Thyroid gland (tissue), 4 donors: ENCODE measurements around the gene FARP2. TPM values are rescaled to one million over a fixed set of nuclear protein-coding genes. Genes with fewer than 3 reads are reported as not detected.

Experiments
- DNase-seq, 2 donors: peaks; one replicate each; pipeline ENCODE4 v3.0.0-alpha.2; 2019
- H3K27ac ChIP-seq, 3 donors: fragments of 200-600 bp; sonication (generic); 1 replicate in 2 of 3; 2 replicates in 1 of 3; pipeline ENCODE4 v1.5.1; 2016 to 2019; ENCODE audit warnings: mild to moderate bottlenecking in 1 of 3, moderate library complexity in 1 of 3
- H3K27me3 ChIP-seq: fragments of 200-600 bp; sonication (generic); one replicate; pipeline ENCODE4 v1.5.1; 2019
- H3K36me3 ChIP-seq, 2 donors: fragments of 200-600 bp; sonication (generic); one replicate each; pipeline ENCODE4 v1.5.1; 2016 to 2019
- H3K4me1 ChIP-seq, 2 donors: fragments of 200-600 bp; sonication (generic); one replicate each; pipeline ENCODE4 v1.5.1; 2017 to 2019
- H3K4me3 ChIP-seq, 3 donors: fragments of 200-600 bp; sonication (generic); replicated peaks in 1 of 3; 1 replicate in 2 of 3; 2 replicates in 1 of 3; pipeline ENCODE4 v1.5.1; 2016; ENCODE audit warnings: mild to moderate bottlenecking in 1 of 3
- H3K9me3 ChIP-seq: fragments of 200-600 bp; sonication (generic); one replicate; pipeline ENCODE4 v1.5.1; 2017
- CTCF ChIP-seq, 6 experiments: fragments of 200-600 bp in 3 of 6; fragments of 450-650 bp in 3 of 6; sonication (generic) in 3 of 6; IDR thresholded peaks; one replicate each; pipeline ENCODE4 v1.5.1; 2016 to 2019; ENCODE audit warnings: antibody characterized with exemption in 6 of 6, mild to moderate bottlenecking in 2 of 6, inconsistent platforms in 1 of 6, moderate library complexity in 1 of 6
- POLR2A ChIP-seq, 2 donors: fragments of 450-650 bp; IDR thresholded peaks; one replicate each; pipeline ENCODE4 v1.6.1; 2017; ENCODE audit warnings: antibody characterized with exemption in 2 of 2, mild to moderate bottlenecking in 2 of 2, moderate library complexity in 1 of 2
- WGBS, 2 donors: methylation state at CpG; one replicate each; pipeline ENCODE4 v1.1.5; 2017; 5-methylcytosine and 5-hydroxymethylcytosine counted together
- intact Hi-C: fragments of 100-400 bp; cut with DNase I; formaldehyde crosslinking; loops from one replicate; pipeline ENCODE4 v1.15.1; 2023
- total RNA-seq, 4 donors: library from RNA; depleted of rRNA; stranded (reverse); fragments of >200 nt; gene quantifications; one replicate each; pipeline ENCODE4 v1.2.3, GENCODE V29; 2016

FARP2 gene
- total RNA-seq, 4 donors from 2014 or later = 16.9 to 24.1 (median 20.3) TPM

- no peak for TF ChIP-seq CTCF (IDR thresholded peaks at IDR 0.05)
- no peak for TF ChIP-seq POLR2A (IDR thresholded peaks at IDR 0.05)
- DNase-seq = no peak
- peaks cover 19 to 39% of the 10 kb centered on the region in 2 donors for H3K36me3 ChIP-seq
- no peaks in the 10 kb centered on the region for H3K9me3 ChIP-seq
- H3K27me3 ChIP-seq = no peaks in the 10 kb centered on the region
- no peaks in the 10 kb centered on the region for H3K4me1 ChIP-seq
- H3K4me3 ChIP-seq = no peak overlapping the region
- H3K27ac ChIP-seq = no peak overlapping the region
- 93 to 95% methylated on average over 10 of the region's 10 CpGs for WGBS, 2 donors
- intact Hi-C loops = no loop called here
These were observed 137.0 kb downstream of the FARP2 start for GRCh38 chr2:241493092-241493491.

GRCh38 chr2:241494311-241494908, 138.3 kb downstream of the FARP2 start:
- no peaks in the 10 kb centered on the region for H3K4me1 ChIP-seq
- H3K36me3 ChIP-seq = peaks cover 19 to 47% of the 10 kb centered on the region in 2 donors
- H3K27me3 ChIP-seq = no peaks in the 10 kb centered on the region
- intact Hi-C loops = no loop called here
- DNase-seq = no peak
- WGBS, 2 donors = 68 to 85% methylated on average over 6 to 14 of the region's 16 CpGs
- no peaks in the 10 kb centered on the region for H3K9me3 ChIP-seq
- TF ChIP-seq POLR2A (IDR thresholded peaks at IDR 0.05) (no peak), CTCF (IDR thresholded peaks at IDR 0.05) (no peak)
- no peak overlapping the region for H3K4me3 ChIP-seq
- H3K27ac ChIP-seq = no peak overlapping the region

- Histone ChIP-seq H3K27ac (no peak overlapping the region), H3K36me3 (peaks cover 19 to 47% of the 10 kb centered on the region in 2 donors), H3K4me3 (no peak overlapping the region), H3K27me3 (no peaks in the 10 kb centered on the region), H3K9me3 (no peaks in the 10 kb centered on the region), H3K4me1 (peaks cover 0 to under 1% of the 10 kb centered on the region in 2 donors)
- intact Hi-C loops = no loop called here
- DNase-seq = no peak
- TF ChIP-seq CTCF (IDR thresholded peaks at IDR 0.05) (no peak), POLR2A (IDR thresholded peaks at IDR 0.05) (no peak)
- 88 to 92% methylated on average over 22 to 25 of the region's 34 CpGs for WGBS, 2 donors
These were observed 139.3 kb downstream of the FARP2 start for GRCh38 chr2:241495172-241496002.

GRCh38 chr2:241496003-241496707, 140.1 kb downstream of the FARP2 start:
- intact Hi-C loops = no loop called here
- Histone ChIP-seq H3K9me3 (no peaks in the 10 kb centered on the region), H3K36me3 (peaks cover 19 to 47% of the 10 kb centered on the region in 2 donors), H3K4me3 (no peak overlapping the region), H3K27me3 (no peaks in the 10 kb centered on the region), H3K4me1 (peaks cover 7 to 8% of the 10 kb centered on the region in 2 donors), H3K27ac (no peak overlapping the region)
- no peak for DNase-seq
- TF ChIP-seq CTCF (IDR thresholded peaks at IDR 0.05) (no peak), POLR2A (IDR thresholded peaks at IDR 0.05) (no peak)
- WGBS, 2 donors = 94 to 96% methylated on average over 16 to 28 of the region's 28 CpGs
